ENCODE results near the gene GLOD5. TPM values are rescaled to one million over a fixed set of nuclear protein-coding genes. Genes with fewer than 3 reads are reported as not detected.
A peak's percentile ranks its signal among the peaks of the same experiment; 100 is the strongest.

GLOD5 gene
- total RNA-seq, 1 donor from 2014 or later = not detected

GRCh38 chrX:48782216-48782615 is 20.7 kb downstream of the GLOD5 start:
- Histone ChIP-seq H4K20me1 (ENCODE audit: insufficient read depth, low read length) (no peaks in the 10 kb centered on the region), H3K27ac (ENCODE audit: low read depth, low read length) (no peak overlapping the region), H3K79me2 (ENCODE audit: insufficient read depth, low read length) (no peaks in the 10 kb centered on the region), H3K4me2 (ENCODE audit: low read length) (no peak overlapping the region), H3K27me3 (ENCODE audit: insufficient read depth, low read length) (peaks cover 5% of the 10 kb centered on the region), H2AFZ (ENCODE audit: low read depth, low read length) (no peak overlapping the region), H3K9me3 (ENCODE audit: insufficient read depth, low read depth, low read length) (no peaks in the 10 kb centered on the region), H3K4me3 (ENCODE audit: insufficient read depth, low read depth, low read length) (no peak overlapping the region), H3K4me1 (ENCODE audit: insufficient read depth, low read length) (no peaks in the 10 kb centered on the region), H3K9ac (ENCODE audit: low read length) (no peak overlapping the region), H3K36me3 (ENCODE audit: insufficient read depth, low read length) (no peaks in the 10 kb centered on the region)
- H3K27ac Mint-ChIP-seq (ENCODE audit: unreplicated experiment) = no peak overlapping the region
- no peaks in the 10 kb centered on the region for H3K36me3 Mint-ChIP-seq (ENCODE audit: low read depth, unreplicated experiment)
- no peaks in the 10 kb centered on the region for H3K4me1 Mint-ChIP-seq (ENCODE audit: low read depth, unreplicated experiment)
- no peak for TF ChIP-seq CTCF (IDR thresholded peaks at IDR 0.05; ENCODE audit: insufficient read depth, low read depth, low read length)
- DNase-seq (ENCODE audit: low read depth) (no peak), FAIRE-seq (peak; percentile 65)
- no peak overlapping the region for H3K4me3 Mint-ChIP-seq (ENCODE audit: unreplicated experiment)
- no peaks in the 10 kb centered on the region for H3K9me3 Mint-ChIP-seq (ENCODE audit: unreplicated experiment)
- H3K27me3 Mint-ChIP-seq (ENCODE audit: low read depth, unreplicated experiment) = peaks cover 9% of the 10 kb centered on the region

DNA sequence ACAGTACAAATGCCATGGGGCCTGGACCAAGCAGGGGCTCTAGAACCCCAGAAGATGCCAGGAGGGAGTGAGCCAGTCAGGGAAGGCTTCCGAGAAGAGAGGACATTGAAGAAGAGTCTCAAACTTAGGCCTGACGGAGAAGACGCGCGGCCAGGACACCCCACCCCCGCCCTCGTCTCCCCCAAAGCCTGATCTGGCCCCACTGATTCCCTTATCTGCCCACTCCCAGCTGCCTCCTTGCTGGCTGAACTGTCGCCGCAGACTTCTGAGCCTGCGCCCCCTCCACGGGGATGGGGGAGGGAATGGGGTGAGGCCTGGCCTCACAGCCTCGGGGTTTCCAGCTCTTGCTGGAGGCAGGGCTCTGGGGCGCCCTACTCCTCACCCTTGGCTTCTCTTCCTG is 21.2 kb downstream of the GLOD5 start:
- H3K4me1 Mint-ChIP-seq (ENCODE audit: low read depth, unreplicated experiment) = no peaks in the 10 kb centered on the region
- no peaks in the 10 kb centered on the region for H3K36me3 Mint-ChIP-seq (ENCODE audit: low read depth, unreplicated experiment)
- DNase-seq (ENCODE audit: low read depth) (no peak), FAIRE-seq (no peak)
- H3K4me3 Mint-ChIP-seq (ENCODE audit: unreplicated experiment) = no peak overlapping the region
- H3K27me3 Mint-ChIP-seq (ENCODE audit: low read depth, unreplicated experiment) = peaks cover 12% of the 10 kb centered on the region
- no peaks in the 10 kb centered on the region for H3K36me3 ChIP-seq (ENCODE audit: insufficient read depth, low read length)
- no peak overlapping the region for H2AFZ ChIP-seq (ENCODE audit: low read depth, low read length)
- no peaks in the 10 kb centered on the region for H3K9me3 Mint-ChIP-seq (ENCODE audit: unreplicated experiment)
- no peaks in the 10 kb centered on the region for H3K9me3 ChIP-seq (ENCODE audit: insufficient read depth, low read depth, low read length)
- H3K27ac Mint-ChIP-seq (ENCODE audit: unreplicated experiment) = no peak overlapping the region
- H3K4me3 ChIP-seq (ENCODE audit: insufficient read depth, low read depth, low read length) = no peak overlapping the region
- H3K4me2 ChIP-seq (ENCODE audit: low read length) = no peak overlapping the region
- H3K9ac ChIP-seq (ENCODE audit: low read length) = no peak overlapping the region
- H3K27ac ChIP-seq (ENCODE audit: low read depth, low read length) = no peak overlapping the region
- H3K4me1 ChIP-seq (ENCODE audit: insufficient read depth, low read length) = no peaks in the 10 kb centered on the region
- no peaks in the 10 kb centered on the region for H3K79me2 ChIP-seq (ENCODE audit: insufficient read depth, low read length)
- TF ChIP-seq CTCF (IDR thresholded peaks at IDR 0.05; ENCODE audit: insufficient read depth, low read depth, low read length) (no peak), EZH2 (IDR thresholded peaks at IDR 0.05; ENCODE audit: insufficient read depth, low read length) (no peak)
- no peaks in the 10 kb centered on the region for H4K20me1 ChIP-seq (ENCODE audit: insufficient read depth, low read length)
- peaks cover 5% of the 10 kb centered on the region for H3K27me3 ChIP-seq (ENCODE audit: insufficient read depth, low read length)

GRCh38 chrX:48784726-48785125 is 23.2 kb downstream of the GLOD5 start:
- H3K4me1 Mint-ChIP-seq (ENCODE audit: low read depth, unreplicated experiment) = no peaks in the 10 kb centered on the region
- no peak overlapping the region for H3K27ac Mint-ChIP-seq (ENCODE audit: unreplicated experiment)
- H3K4me2 ChIP-seq (ENCODE audit: low read length) = no peak overlapping the region
- H3K27me3 Mint-ChIP-seq (ENCODE audit: low read depth, unreplicated experiment) = peaks cover 20% of the 10 kb centered on the region
- no peak overlapping the region for H3K27ac ChIP-seq (ENCODE audit: low read depth, low read length)
- no peaks in the 10 kb centered on the region for H4K20me1 ChIP-seq (ENCODE audit: insufficient read depth, low read length)
- no peak overlapping the region for H3K4me3 Mint-ChIP-seq (ENCODE audit: unreplicated experiment)
- H3K36me3 Mint-ChIP-seq (ENCODE audit: low read depth, unreplicated experiment) = no peaks in the 10 kb centered on the region
- H3K79me2 ChIP-seq (ENCODE audit: insufficient read depth, low read length) = no peaks in the 10 kb centered on the region
- no peaks in the 10 kb centered on the region for H3K36me3 ChIP-seq (ENCODE audit: insufficient read depth, low read length)
- H3K4me3 ChIP-seq (ENCODE audit: insufficient read depth, low read depth, low read length) = no peak overlapping the region
- DNase-seq (ENCODE audit: low read depth) (no peak), FAIRE-seq (no peak)
- H3K9me3 Mint-ChIP-seq (ENCODE audit: unreplicated experiment) = no peaks in the 10 kb centered on the region
- no peaks in the 10 kb centered on the region for H3K9me3 ChIP-seq (ENCODE audit: insufficient read depth, low read depth, low read length)
- TF ChIP-seq EZH2 (IDR thresholded peaks at IDR 0.05; ENCODE audit: insufficient read depth, low read length) (no peak), CTCF (IDR thresholded peaks at IDR 0.05; ENCODE audit: insufficient read depth, low read depth, low read length) (no peak)
- no peak overlapping the region for H2AFZ ChIP-seq (ENCODE audit: low read depth, low read length)
- H3K9ac ChIP-seq (ENCODE audit: low read length) = no peak overlapping the region
- no peaks in the 10 kb centered on the region for H3K4me1 ChIP-seq (ENCODE audit: insufficient read depth, low read length)
- H3K27me3 ChIP-seq (ENCODE audit: insufficient read depth, low read length) = peaks cover 3% of the 10 kb centered on the region
